Left ventricle myocardium inferior (tissue), 1 donor: ENCODE results near the gene ETFB. TPM values are rescaled to one million over a fixed set of nuclear protein-coding genes. Genes with fewer than 3 reads are reported as not detected.

Experiments
- DNase-seq: peaks from one replicate; pipeline ENCODE4 v3.0.0-alpha.2; 2020
- H3K27ac ChIP-seq: fragments of 200-600 bp; replicated peaks from 2 replicates; pipeline ENCODE4 v1.8.0; 2021
- H3K27me3 ChIP-seq: fragments of 200-600 bp; 2 replicates; pipeline ENCODE4 v1.8.0; 2021; ENCODE audit warnings: low read depth
- H3K36me3 ChIP-seq: fragments of 200-600 bp; 2 replicates; pipeline ENCODE4 v1.8.0; 2021
- H3K4me1 ChIP-seq: fragments of 200-600 bp; 2 replicates; pipeline ENCODE4 v1.8.0; 2021
- H3K4me3 ChIP-seq: fragments of 200-600 bp; 2 replicates; pipeline ENCODE4 v1.8.0; 2021; ENCODE audit warnings: mild to moderate bottlenecking, moderate library complexity
- H3K9me3 ChIP-seq: fragments of 200-600 bp; replicated peaks from 2 replicates; pipeline ENCODE4 v1.8.0; 2021
- CTCF ChIP-seq: fragments of 200-600 bp; IDR thresholded peaks from 2 replicates; pipeline ENCODE4 v1.8.0; 2021; ENCODE audit warnings: antibody characterized with exemption, mild to moderate bottlenecking, borderline replicate concordance
- intact Hi-C: fragments of 100-400 bp; cut with micrococcal nuclease; formaldehyde crosslinking; loops from one replicate; pipeline ENCODE4 v1.11.0; 2022
- total RNA-seq: library from RNA; stranded (reverse); fragmentation: NEBNext Ultra II Directional; extraction: Animal tissue kit (Norgen Biotek cat#: 25700); gene quantifications from one replicate; pipeline ENCODE4 v1.2.1, GENCODE V29; 2021
- donor health status: DM: no; HTN: yes; CAD: no; lungs with severe emphysema.

Gene ETFB
- total RNA-seq, 1 donor from 2014 or later, result 365 TPM

GRCh38 chr19:51311351-51312257, 54.6 kb downstream of the ETFB start, which contains the start of gene IGLON5:
Gene IGLON5 (plus strand): TSS chr19:51311644. CDS start chr19:51311848, 204 bp downstream.
- no peak within 1 kb of the TSS for H3K4me3 ChIP-seq
- no peaks in the 10 kb centered on the region for H3K4me1 ChIP-seq
- no peaks in the 10 kb centered on the region for H3K36me3 ChIP-seq
- no peak for TF ChIP-seq CTCF
- H3K27me3 ChIP-seq, result peaks cover 91% of the 10 kb centered on the region
- DNase-seq, result no peak
- no peak within 1 kb of the TSS for H3K27ac ChIP-seq
- H3K9me3 ChIP-seq, result peaks cover 15% of the 10 kb centered on the region
- intact Hi-C loops, result no loop called here

GRCh38 chr19:51305479-51305878, 60.7 kb downstream of the ETFB start:
- H3K4me1 ChIP-seq, result no peaks in the 10 kb centered on the region
- no peaks in the 10 kb centered on the region for H3K36me3 ChIP-seq
- no peak overlapping the region for H3K4me3 ChIP-seq
- DNase-seq, result no peak
- TF ChIP-seq CTCF, result no peak
- peaks cover 54% of the 10 kb centered on the region for H3K9me3 ChIP-seq
- intact Hi-C loops, result no loop called here
- no peak overlapping the region for H3K27ac ChIP-seq
- peaks cover 72% of the 10 kb centered on the region for H3K27me3 ChIP-seq

- intact Hi-C loops, result no loop called here
Observed at GRCh38 chr19:51301266-51301665, 64.9 kb downstream of the ETFB start.

GRCh38 chr19:51297406-51297805, 68.8 kb downstream of the ETFB start:
- DNase-seq, result no peak
- peaks cover 91% of the 10 kb centered on the region for H3K27me3 ChIP-seq
- no peaks in the 10 kb centered on the region for H3K4me1 ChIP-seq
- H3K4me3 ChIP-seq, result no peak overlapping the region
- no peak overlapping the region for H3K27ac ChIP-seq
- no peak for TF ChIP-seq CTCF
- H3K9me3 ChIP-seq, result peaks cover 15% of the 10 kb centered on the region
- H3K36me3 ChIP-seq, result no peaks in the 10 kb centered on the region
- intact Hi-C loops, result no loop called here

More at GRCh38 chr19:51301266-51301665, 64.9 kb downstream of the ETFB start:
- Histone ChIP-seq H3K4me1 (no peaks in the 10 kb centered on the region), H3K4me3 (no peak overlapping the region), H3K9me3 (peaks cover 46% of the 10 kb centered on the region), H3K36me3 (no peaks in the 10 kb centered on the region), H3K27me3 (peaks cover 74% of the 10 kb centered on the region), H3K27ac (no peak overlapping the region)
- no peak for DNase-seq
- no peak for TF ChIP-seq CTCF

- peaks cover 7% of the 10 kb centered on the region for H3K9me3 ChIP-seq
- no peak overlapping the region for H3K27ac ChIP-seq
- peaks cover 93% of the 10 kb centered on the region for H3K27me3 ChIP-seq
- H3K4me3 ChIP-seq, result no peak overlapping the region
- no peak for DNase-seq
- intact Hi-C loops, result no loop called here
- H3K36me3 ChIP-seq, result no peaks in the 10 kb centered on the region
- H3K4me1 ChIP-seq, result no peaks in the 10 kb centered on the region
- TF ChIP-seq CTCF, result no peak
Observed at GRCh38 chr19:51296336-51297093, 69.7 kb downstream of the ETFB start.
